ENCODE measurements around the gene PPARG. TPM values are rescaled to one million over a fixed set of nuclear protein-coding genes. Genes with fewer than 3 reads are reported as not detected.

Gene PPARG
- total and polyA plus RNA-seq, 2 donors (not counting 3 experiments of a cell fraction or from before 2014, with no cell fraction given) = 0.15 to 1.3 TPM

DNA sequence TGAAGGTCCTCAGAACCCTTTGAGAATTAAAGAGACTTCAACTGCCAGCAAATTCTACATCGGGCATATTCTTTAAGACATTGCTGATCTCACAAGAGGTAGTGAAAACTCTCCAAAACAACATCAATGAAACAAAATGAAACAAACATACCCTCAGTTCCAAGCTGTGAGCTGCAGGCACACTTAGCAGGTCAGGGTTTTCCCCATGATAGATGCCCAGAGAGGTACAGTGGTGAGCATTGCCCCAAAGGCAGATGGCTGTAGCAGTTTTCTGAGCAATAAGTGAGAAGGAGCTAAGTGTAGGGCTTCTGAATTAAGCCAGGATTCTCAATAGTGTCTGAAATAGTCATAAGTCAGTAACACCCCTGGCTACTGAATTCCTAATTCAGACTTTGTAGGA lies 99.3 kb downstream of the PPARG start:
- H3K79me2 ChIP-seq (ENCODE audit: control insufficient read depth, insufficient read depth, low read length) = no peaks in the 10 kb centered on the region
- H3K9ac ChIP-seq (replicated peaks; ENCODE audit: extremely low read depth, insufficient read depth, low read length) = no peak overlapping the region
- H3K9me3 ChIP-seq (replicated peaks; ENCODE audit: control insufficient read depth, insufficient read depth, low read length) = no peaks in the 10 kb centered on the region
- BruUV-seq (replicated peaks) = no TSS peak
- H3K4me2 ChIP-seq (ENCODE audit: insufficient read depth, low read length) = no peak overlapping the region
- H3K27me3 ChIP-seq (ENCODE audit: control insufficient read depth in 2 of 2, insufficient read depth in 2 of 2, low read length in 2 of 2) = peaks cover 0 to 3% of the 10 kb centered on the region in 2 experiments
- no peaks in the 10 kb centered on the region for H3K36me3 ChIP-seq (ENCODE audit: control insufficient read depth in 2 of 2, extremely low read depth in 1 of 2, insufficient read depth in 2 of 2, low read length in 2 of 2)
- H3K9me1 ChIP-seq (replicated peaks; ENCODE audit: control insufficient read depth, extremely low read depth, insufficient read depth, low read length) = no peaks in the 10 kb centered on the region
- dilution Hi-C loops (cut with MboI; ENCODE audit: extremely low pct_ligation_motif_present, low sequenced_read_pairs) = no loop called here
- TF ChIP-seq GATA2 (IDR thresholded peaks at IDR 0.05; ENCODE audit: insufficient read depth, insufficient read length, low read depth, low read length) (no peak), FOS (IDR thresholded peaks at IDR 0.05; ENCODE audit: borderline replicate concordance, insufficient read depth, low read length) (no peak), POLR2AphosphoS5 (IDR thresholded peaks at IDR 0.05; ENCODE audit: insufficient read depth, low read depth, low read length) (no peak), EZH2 (IDR thresholded peaks at IDR 0.05; ENCODE audit: borderline replicate concordance, low read depth, low read length, severe bottlenecking) (no peak), JUN (IDR thresholded peaks at IDR 0.05; ENCODE audit: borderline replicate concordance, insufficient read depth, insufficient read length, low read depth) (no peak), MYC (IDR thresholded peaks at IDR 0.05; ENCODE audit: low read depth, low read length) (no peak), POLR2A (IDR thresholded peaks at IDR 0.05; ENCODE audit: low read depth, low read length) (no peak)
- TF ChIP-seq, protein P1, sequence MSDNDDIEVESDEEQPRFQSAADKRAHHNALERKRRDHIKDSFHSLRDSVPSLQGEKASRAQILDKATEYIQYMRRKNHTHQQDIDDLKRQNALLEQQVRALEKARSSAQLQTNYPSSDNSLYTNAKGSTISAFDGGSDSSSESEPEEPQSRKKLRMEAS (IDR thresholded peaks at IDR 0.05; ENCODE audit: insufficient read depth, insufficient read length) = no peak
- TF ChIP-seq, protein P2, sequence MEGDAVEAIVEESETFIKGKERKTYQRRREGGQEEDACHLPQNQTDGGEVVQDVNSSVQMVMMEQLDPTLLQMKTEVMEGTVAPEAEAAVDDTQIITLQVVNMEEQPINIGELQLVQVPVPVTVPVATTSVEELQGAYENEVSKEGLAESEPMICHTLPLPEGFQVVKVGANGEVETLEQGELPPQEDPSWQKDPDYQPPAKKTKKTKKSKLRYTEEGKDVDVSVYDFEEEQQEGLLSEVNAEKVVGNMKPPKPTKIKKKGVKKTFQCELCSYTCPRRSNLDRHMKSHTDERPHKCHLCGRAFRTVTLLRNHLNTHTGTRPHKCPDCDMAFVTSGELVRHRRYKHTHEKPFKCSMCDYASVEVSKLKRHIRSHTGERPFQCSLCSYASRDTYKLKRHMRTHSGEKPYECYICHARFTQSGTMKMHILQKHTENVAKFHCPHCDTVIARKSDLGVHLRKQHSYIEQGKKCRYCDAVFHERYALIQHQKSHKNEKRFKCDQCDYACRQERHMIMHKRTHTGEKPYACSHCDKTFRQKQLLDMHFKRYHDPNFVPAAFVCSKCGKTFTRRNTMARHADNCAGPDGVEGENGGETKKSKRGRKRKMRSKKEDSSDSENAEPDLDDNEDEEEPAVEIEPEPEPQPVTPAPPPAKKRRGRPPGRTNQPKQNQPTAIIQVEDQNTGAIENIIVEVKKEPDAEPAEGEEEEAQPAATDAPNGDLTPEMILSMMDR (IDR thresholded peaks at IDR 0.05; ENCODE audit: extremely low read depth in 1 of 2, insufficient read depth in 1 of 2, low read depth in 1 of 2, low read length in 2 of 2) = no peak
- no peak overlapping the region for H2AFZ ChIP-seq (ENCODE audit: low read depth, low read length)
- intact Hi-C loops (cut with micrococcal nuclease) = no loop called here
- H3K4me1 ChIP-seq (ENCODE audit: control insufficient read depth, extremely low read depth, insufficient read depth, low read length) = no peaks in the 10 kb centered on the region
- H3K27ac ChIP-seq (ENCODE audit: insufficient read depth, low read depth, low read length) = no peak overlapping the region
- no peak overlapping the region for H3K4me3 ChIP-seq (replicated peaks in 1 of 3; ENCODE audit: insufficient read depth in 1 of 3, low read depth in 1 of 3, low read length in 3 of 3)
- FAIRE-seq = no peak
- CTCF ChIA-PET = interaction anchor here (1.0 kb wide), 1 partner anchor 12 kb away, joined by 3 read pairs; no protein-coding TSS in a partner anchor
- DNase-seq (ENCODE audit: low read depth, low spot score) = no peak
- no peaks in the 10 kb centered on the region for H4K20me1 ChIP-seq (replicated peaks; ENCODE audit: control insufficient read depth, extremely low read depth, insufficient read depth, low read length)
- POLR2A ChIA-PET = no interaction called here

Measured in endothelial cell of umbilical vein (primary cell).